GM21723 (cell line): Measurements from ENCODE around the gene ASTN2.

Source experiments
- ATAC-seq: cut with Tn5 transposase; IDR thresholded peaks from one replicate; pipeline ENCODE4 v1.9.1; 2021; ENCODE audit warnings: mild to moderate bottlenecking, moderate library complexity; ENCODE audit not compliant: unreplicated experiment

ASTN2 gene

DNA sequence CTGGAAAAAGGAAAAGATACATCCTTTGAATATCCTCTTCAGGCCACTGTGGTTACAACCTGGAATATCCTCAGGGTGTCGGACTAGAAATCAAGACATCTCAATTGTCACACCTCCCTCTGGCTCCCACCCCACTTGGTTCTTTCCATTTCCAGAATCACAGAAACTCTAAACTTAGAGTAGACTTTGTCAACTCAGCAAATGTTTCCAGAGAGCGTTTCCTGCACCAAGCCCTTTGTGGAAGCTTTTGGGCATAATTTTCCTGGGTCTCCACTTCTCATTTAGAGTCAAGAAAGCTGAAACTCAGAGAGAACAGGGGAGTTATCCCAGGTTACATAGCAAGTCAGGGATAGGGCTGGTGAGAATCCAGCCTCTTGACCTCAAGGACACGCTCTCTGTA, 108.8 kb downstream of the ASTN2 start:
- ATAC-seq = no peak

DNA sequence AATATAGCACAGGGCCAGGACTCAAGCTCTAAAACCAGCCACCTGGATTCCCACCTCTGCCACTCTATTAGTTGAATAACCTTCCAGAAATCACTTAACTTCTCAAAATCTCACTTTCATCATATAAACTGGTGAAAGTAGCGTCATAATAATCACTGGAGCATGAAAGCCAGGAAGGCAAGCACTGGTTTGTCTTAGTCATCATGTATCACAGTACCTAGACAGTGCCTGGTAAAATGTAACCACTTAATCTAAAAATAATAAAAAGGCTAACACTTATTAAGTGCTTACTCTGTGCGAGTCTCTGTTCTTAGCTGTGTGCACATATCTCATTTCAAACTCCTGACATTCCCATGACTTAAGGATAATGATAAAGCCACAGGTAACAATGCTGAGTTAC, 109.4 kb downstream of the ASTN2 start:
- ATAC-seq = no peak

GRCh38 chr9:117304549-117304948, 110.3 kb downstream of the ASTN2 start:
- no peak for ATAC-seq

GRCh38 chr9:117303643-117304230, 111.1 kb downstream of the ASTN2 start:
- ATAC-seq = no peak

- ATAC-seq = no peak
These were observed 112.4 kb downstream of the ASTN2 start for GRCh38 chr9:117302487-117302886.

DNA sequence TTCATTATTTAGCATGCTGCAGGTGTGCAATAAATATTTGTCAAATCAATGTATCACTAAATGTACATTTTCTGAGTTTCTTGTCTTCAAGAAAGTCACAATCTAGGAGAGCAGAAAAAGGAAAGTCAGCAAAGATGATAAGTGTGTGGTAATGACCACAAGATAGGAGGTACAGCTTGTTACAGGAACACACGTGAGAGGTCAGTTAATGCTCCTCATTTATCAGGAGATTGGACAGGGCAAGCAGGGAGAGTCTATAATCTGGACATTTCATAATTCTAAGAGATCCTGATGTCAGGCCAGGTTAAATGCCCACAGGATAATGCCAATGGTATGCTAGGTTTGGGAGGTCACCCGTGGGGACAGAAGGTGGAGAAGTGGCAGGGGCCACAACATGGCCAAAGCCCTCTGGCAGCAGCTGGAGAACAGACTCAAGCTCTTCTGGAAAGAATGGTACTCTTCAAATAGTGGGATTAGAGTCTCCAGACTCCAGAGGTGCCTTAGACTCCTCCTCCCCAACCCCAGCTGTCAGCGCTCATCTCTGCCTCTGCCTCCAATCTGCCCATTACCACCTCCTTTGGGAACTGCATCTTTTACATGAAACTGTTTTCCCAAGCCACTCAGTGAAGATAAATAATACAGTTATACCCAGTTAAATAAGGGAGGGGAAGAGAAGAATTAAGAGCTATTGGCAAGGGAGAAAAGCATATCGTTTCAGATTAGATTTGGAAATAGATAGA, 114.3 kb downstream of the ASTN2 start:
- ATAC-seq = no peak

DNA sequence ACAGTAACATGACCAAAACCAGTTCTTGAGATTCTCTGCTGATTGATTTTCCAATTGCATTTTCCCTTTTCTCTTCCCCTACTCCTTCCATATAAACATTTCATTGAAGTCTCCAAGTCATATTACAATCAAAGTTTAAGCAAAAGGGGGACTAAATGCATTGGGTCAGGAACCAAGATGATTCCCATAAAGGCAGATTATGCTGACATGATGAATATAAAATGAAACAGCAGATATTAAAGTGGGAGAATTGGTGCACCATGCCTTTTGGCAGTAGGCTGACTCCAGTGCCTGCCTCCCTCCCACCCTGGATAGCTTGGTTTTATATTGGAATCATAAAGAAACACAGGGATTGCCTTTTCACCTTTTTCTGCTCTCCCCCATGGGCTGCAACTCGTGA, 118.4 kb downstream of the ASTN2 start:
- no peak for ATAC-seq

- no peak for ATAC-seq
These were observed 121.4 kb downstream of the ASTN2 start for GRCh38 chr9:117293206-117294114.

GRCh38 chr9:117290856-117291622, 123.8 kb downstream of the ASTN2 start:
- ATAC-seq = no peak

DNA sequence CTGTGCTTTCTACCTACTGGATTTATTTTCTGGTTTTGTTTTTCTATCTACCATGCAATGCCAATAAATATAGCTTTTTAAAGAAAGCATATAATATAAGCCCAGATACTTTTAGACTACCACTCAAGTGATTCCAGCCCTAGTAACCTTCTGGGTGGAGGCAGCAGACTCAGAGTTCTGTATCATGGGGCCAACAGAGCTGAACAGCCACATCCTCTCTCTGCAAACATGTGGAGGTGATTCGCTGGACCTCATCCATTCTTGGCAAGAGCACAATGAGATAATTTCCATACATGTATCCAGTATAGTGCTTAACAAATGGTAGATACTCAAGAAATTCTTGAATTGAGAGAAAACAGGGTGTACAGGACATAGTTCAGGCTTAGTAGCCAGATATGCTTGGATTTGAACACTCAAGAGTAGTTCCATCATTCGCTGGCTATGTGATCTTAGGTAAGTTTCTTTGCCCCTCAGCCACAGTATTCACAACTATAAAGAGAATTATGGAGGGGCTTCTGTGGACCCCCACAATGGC, 124.5 kb downstream of the ASTN2 start:
- ATAC-seq = no peak

DNA sequence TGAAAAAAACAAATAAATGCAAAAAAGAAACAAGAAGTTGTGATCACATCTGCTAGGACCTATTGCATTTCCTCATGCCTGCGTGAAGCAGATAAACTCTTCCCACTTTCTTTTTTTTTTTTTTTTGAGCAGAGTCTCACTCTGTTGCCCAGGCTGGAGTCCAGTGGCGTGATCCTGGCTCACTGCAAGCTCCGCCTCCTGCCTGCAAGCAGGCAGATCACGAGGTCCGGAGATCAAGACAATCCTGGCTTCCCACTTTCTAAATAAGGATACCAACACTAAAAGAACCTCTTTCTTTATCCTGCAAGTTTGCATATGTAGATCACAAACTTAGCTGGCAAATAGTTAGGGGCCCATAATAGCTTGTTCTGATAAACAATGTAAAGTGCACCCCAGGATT, 128.6 kb downstream of the ASTN2 start:
- ATAC-seq = no peak

DNA sequence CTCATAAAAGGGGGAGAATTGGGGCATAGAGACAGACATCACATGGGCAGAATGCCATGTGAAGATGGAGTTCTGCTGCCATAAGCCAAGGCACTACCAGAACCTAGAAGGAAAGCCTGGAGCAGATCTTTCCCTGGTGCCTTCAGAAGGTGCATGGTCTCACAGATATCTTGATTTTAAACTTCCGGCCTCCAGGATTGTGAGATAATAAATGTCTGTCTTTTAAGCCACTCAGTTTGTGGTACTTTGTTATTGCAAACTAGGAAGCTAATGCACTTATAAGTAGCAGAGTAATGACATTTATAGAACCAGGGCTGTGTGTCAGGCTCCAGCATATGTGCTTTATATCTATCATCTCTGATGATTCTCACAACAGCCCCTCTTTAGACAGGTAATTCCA, 130.4 kb downstream of the ASTN2 start:
- no peak for ATAC-seq

DNA sequence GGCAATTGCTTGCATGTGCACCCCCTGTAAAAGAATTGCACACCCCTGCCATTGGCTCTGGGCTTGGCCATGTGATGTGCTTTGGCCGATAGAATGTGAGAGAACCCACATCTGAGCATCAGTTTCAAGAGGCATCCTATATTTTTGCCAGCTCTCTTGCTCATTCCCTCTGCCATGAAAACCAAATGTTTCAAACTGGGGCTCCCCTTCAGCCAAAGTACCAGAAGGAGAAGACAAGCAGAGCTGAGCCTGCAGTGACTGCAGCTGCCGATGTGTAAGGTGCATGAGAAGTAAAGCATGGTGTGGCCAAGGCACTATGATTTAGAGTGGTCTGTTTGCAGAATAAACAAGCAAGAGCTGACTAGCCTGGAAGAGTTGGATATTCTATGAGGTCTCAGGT, 132.3 kb downstream of the ASTN2 start:
- no peak for ATAC-seq

GRCh38 chr9:117278471-117279035, 136.3 kb downstream of the ASTN2 start:
- no peak for ATAC-seq

DNA sequence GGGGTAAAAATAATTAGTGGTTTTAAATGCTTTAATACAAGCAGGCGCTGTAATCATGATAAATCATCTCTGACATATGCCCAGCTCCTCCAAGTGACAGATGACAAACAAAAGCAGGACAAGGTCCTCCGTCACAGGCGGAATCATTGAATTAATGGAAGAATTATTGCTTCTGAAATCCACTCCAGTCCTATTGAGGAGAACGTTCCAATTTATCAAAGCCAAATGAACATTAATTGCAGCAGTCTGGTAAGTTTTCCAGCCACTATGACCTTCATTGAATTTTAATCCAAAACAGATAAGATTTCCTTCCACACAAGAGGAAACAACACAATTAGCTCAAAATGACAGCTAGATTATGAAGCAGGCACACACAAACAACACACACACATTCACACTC, 136.8 kb downstream of the ASTN2 start:
- no peak for ATAC-seq

DNA sequence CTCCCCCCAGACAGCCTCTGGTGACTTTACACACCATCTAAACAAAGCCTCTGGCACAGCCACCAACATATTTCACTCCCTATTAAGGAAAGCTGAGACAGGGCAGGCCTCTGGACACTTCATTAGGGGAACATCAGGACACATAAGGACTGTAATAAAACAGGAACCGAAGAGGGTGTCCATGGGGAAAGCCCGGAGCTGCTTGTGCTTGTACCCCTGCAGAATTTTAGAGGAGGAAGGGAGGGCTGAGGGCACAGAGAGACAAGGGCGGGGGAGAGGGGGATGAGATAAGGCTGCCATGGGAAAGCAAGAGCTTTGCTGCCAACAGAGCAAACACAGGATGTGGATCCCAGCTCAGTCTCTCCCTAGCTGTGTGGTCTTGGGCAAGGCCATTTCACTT, 138.4 kb downstream of the ASTN2 start:
- ATAC-seq = no peak

DNA sequence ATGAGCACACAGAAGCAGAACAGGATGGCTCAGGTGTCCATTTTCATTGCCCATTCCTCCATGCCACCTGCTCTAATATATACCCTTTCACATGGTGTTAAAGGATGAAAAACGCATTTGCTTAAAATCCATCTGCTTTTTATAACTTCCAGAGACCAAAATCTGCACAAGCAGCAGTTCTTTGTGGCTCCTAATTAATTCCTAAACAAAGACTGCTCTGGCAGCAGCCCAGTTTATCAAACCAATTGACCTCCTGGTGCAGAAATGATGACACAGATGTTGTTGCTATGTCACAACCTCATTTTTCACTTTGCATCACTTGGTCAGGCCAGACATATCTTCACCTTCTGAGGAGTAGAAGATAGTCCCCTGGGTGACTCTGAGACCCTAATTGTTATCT, 141.2 kb downstream of the ASTN2 start:
- ATAC-seq = no peak

DNA sequence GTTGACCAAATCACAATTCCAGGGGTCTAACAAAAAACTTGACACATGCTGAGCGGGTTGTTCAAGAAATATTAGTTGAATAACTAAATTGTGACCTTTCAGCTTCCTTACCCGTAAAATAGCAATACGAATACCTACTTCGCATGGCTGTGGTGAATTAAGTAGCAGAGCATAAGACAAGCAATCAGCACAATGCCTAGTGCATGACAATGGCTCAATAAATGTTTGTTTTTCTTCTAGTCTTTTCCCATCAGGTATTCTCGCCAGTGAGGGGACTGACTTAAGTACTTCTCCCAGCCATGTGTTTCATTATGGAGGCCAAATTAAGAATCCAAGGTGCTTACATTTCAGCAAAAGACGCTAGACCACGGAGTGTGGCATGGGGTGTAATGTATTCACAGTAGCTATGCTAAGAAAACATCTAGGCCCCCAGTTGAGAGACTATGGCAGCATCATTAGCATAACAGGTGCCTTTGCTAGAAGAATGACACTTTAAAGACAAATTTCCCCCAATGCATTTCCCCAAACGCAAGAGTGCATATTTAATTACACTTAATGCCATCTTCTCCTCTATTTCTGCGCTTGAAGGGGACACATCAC, 145.9 kb downstream of the ASTN2 start:
- ATAC-seq = no peak

GRCh38 chr9:117266855-117267497, 147.9 kb downstream of the ASTN2 start:
- no peak for ATAC-seq

GRCh38 chr9:117265253-117265652, 149.6 kb downstream of the ASTN2 start:
- no peak for ATAC-seq
